ENCODE results near the gene RPS6KA6.

The RPS6KA6 gene

GRCh38 chrX:84046403-84046984, 141.5 kb downstream of the RPS6KA6 start:
- peak; percentile 70 for TF ChIP-seq CTCF (conservative IDR thresholded peaks at IDR 0.05; ENCODE audit: low read depth, low read length)
- no peak overlapping the region for H3K4me3 ChIP-seq (ENCODE audit: low read length)
- peak; percentile 1 for DNase-seq (ENCODE audit: low read depth)

- no peak overlapping the region for H3K4me3 ChIP-seq (ENCODE audit: low read length)
- no peak for TF ChIP-seq CTCF (conservative IDR thresholded peaks at IDR 0.05; ENCODE audit: low read depth, low read length)
- DNase-seq (ENCODE audit: low read depth): peak; percentile 2
Measured at GRCh38 chrX:84044051-84044450, 143.9 kb downstream of the RPS6KA6 start.
